ENCODE measurements around the gene CLEC7A.

Gene CLEC7A

GRCh38 chr12:10113075-10113474, 16.9 kb downstream of the CLEC7A start:
- TF ChIP-seq CTCF (IDR thresholded peaks at IDR 0.05; ENCODE audit: unreplicated experiment in 3 of 3), result no peak
- Mint-ChIP-seq H3K4me1 (no peaks in the 10 kb centered on the region), H3K9me3 (peaks cover 6% of the 10 kb centered on the region), H3K27ac (no peak overlapping the region), H3K36me3 (ENCODE audit: low read depth) (no peaks in the 10 kb centered on the region), H3K4me3 (no peak overlapping the region), H3K27me3 (ENCODE audit: low read depth) (peaks cover 3% of the 10 kb centered on the region)

GRCh38 chr12:10111451-10111850, 18.5 kb downstream of the CLEC7A start:
- H3K36me3 Mint-ChIP-seq (ENCODE audit: low read depth), result no peaks in the 10 kb centered on the region
- peaks cover 12% of the 10 kb centered on the region for H3K9me3 Mint-ChIP-seq
- H3K27ac Mint-ChIP-seq, result no peak overlapping the region
- H3K4me3 Mint-ChIP-seq, result no peak overlapping the region
- H3K4me1 Mint-ChIP-seq, result no peaks in the 10 kb centered on the region
- no peak for TF ChIP-seq CTCF (IDR thresholded peaks at IDR 0.05; ENCODE audit: unreplicated experiment in 3 of 3)
- peaks cover 3% of the 10 kb centered on the region for H3K27me3 Mint-ChIP-seq (ENCODE audit: low read depth)

DNA sequence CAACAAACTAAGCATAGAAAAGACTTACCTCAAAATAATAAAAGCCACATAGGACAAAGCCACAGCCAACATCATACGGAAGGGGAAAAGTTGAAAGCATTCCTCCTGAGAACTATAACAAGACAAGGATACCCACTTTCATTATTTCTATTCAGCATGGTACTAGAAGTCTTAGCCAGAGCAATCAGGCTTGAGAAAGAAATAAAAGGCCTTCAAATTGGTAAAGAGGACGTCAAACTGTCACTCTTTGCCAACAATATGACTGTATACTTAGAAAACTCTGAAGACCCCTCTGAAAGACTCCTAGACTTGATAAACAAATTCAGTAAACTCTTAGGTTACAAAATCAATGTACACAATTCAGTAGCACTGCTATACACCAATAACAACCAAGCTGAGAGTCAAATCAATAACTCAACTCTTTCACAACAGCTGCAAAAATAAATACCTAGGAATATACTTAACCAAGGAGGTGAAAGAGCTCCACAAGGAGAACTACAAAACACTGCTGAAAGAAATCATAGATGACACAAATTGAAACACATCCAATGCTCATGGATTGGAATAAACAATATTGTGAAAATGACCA, 19.6 kb downstream of the CLEC7A start:
- Mint-ChIP-seq H3K27me3 (ENCODE audit: low read depth) (peaks cover 3% of the 10 kb centered on the region), H3K4me3 (no peak overlapping the region), H3K36me3 (ENCODE audit: low read depth) (no peaks in the 10 kb centered on the region), H3K4me1 (no peaks in the 10 kb centered on the region), H3K9me3 (peaks cover 21% of the 10 kb centered on the region), H3K27ac (no peak overlapping the region)
- TF ChIP-seq CTCF (IDR thresholded peaks at IDR 0.05; ENCODE audit: unreplicated experiment in 3 of 3), result no peak

DNA sequence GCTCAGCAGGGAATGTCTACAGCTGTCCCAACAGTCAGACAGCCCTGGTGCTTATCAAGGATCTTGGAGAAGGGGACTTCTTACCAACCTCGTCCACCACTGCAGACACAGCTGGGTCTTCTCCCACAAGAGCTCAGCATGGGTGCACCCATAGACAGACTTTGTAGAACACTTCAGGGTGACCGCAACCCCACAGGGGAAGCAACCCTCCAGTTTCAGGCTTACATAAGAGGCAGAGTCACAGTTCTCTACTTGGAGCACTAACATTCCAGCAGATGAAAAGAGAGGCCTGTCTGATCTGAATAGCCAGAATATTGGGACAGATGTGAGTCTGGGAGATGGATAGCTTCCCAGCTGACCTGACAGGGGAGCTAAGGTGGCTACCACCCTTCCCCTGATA, 27.7 kb downstream of the CLEC7A start:
- H3K4me3 Mint-ChIP-seq, result no peak overlapping the region
- peaks cover 25% of the 10 kb centered on the region for H3K9me3 Mint-ChIP-seq
- peak overlapping the region in 1 of 3 experiments; percentile 95 for H3K27ac Mint-ChIP-seq
- H3K36me3 Mint-ChIP-seq (ENCODE audit: low read depth), result no peaks in the 10 kb centered on the region
- peaks cover 31% of the 10 kb centered on the region for H3K4me1 Mint-ChIP-seq
- H3K27me3 Mint-ChIP-seq (ENCODE audit: low read depth), result no peaks in the 10 kb centered on the region
- TF ChIP-seq CTCF (IDR thresholded peaks at IDR 0.05; ENCODE audit: unreplicated experiment in 3 of 3), result no peak

- Mint-ChIP-seq H3K36me3 (ENCODE audit: low read depth) (no peaks in the 10 kb centered on the region), H3K9me3 (peaks cover 21% of the 10 kb centered on the region), H3K27me3 (ENCODE audit: low read depth) (no peaks in the 10 kb centered on the region), H3K4me3 (peak overlapping the region in 1 of 3 experiments; percentile 11), H3K27ac (peak overlapping the region; percentile 83 to 98 (median 95)), H3K4me1 (peaks cover 32% of the 10 kb centered on the region)
- no peak for TF ChIP-seq CTCF (IDR thresholded peaks at IDR 0.05; ENCODE audit: unreplicated experiment in 3 of 3)
Observed at GRCh38 chr12:10101648-10102220, 28.3 kb downstream of the CLEC7A start.

GRCh38 chr12:10101042-10101579, 28.9 kb downstream of the CLEC7A start:
- H3K4me1 Mint-ChIP-seq, result peaks cover 32% of the 10 kb centered on the region
- peak overlapping the region; percentile 83 to 98 (median 95) for H3K27ac Mint-ChIP-seq
- H3K4me3 Mint-ChIP-seq, result peak overlapping the region in 2 of 3 experiments; percentile 57 to 67
- H3K36me3 Mint-ChIP-seq (ENCODE audit: low read depth), result no peaks in the 10 kb centered on the region
- H3K27me3 Mint-ChIP-seq (ENCODE audit: low read depth), result no peaks in the 10 kb centered on the region
- no peak for TF ChIP-seq CTCF (IDR thresholded peaks at IDR 0.05; ENCODE audit: unreplicated experiment in 3 of 3)
- peaks cover 19% of the 10 kb centered on the region for H3K9me3 Mint-ChIP-seq

All from nephron (organoid).